Measurements from ENCODE around the gene APAF1.
"Not testable (repeated sequence)": the region's sequence is repeated elsewhere in the genome, so short reads cannot be mapped to it uniquely, and the experiment has no call there.

APAF1 gene

GRCh38 chr12:98727196-98727595 lies 82.1 kb downstream of the APAF1 start:
- DNase-seq (ENCODE audit: low read depth in 2 of 2): no peak

- DNase-seq (ENCODE audit: low read depth in 2 of 2): no peak
Measured at GRCh38 chr12:98730412-98730811, 85.3 kb downstream of the APAF1 start.

GRCh38 chr12:98733667-98734350 lies 88.7 kb downstream of the APAF1 start:
- DNase-seq (ENCODE audit: low read depth in 2 of 2): no peak

- DNase-seq (ENCODE audit: low read depth in 2 of 2): no peak
Measured at GRCh38 chr12:98735821-98736220, 90.7 kb downstream of the APAF1 start.

GRCh38 chr12:98736352-98737321 lies 91.5 kb downstream of the APAF1 start:
- no peak for DNase-seq (ENCODE audit: low read depth in 2 of 2)

GRCh38 chr12:98737322-98737712 lies 92.2 kb downstream of the APAF1 start:
- no peak for DNase-seq (ENCODE audit: low read depth in 2 of 2)

GRCh38 chr12:98738002-98738401 lies 92.9 kb downstream of the APAF1 start:
- no peak for DNase-seq (ENCODE audit: low read depth in 2 of 2)

GRCh38 chr12:98738539-98738938 lies 93.4 kb downstream of the APAF1 start:
- DNase-seq (ENCODE audit: low read depth in 2 of 2): no peak

- no peak for DNase-seq (ENCODE audit: low read depth in 2 of 2)
Measured at GRCh38 chr12:98740751-98741150, 95.7 kb downstream of the APAF1 start.

- DNase-seq (ENCODE audit: low read depth in 2 of 2): no peak
Measured at GRCh38 chr12:98741196-98741555, 96.1 kb downstream of the APAF1 start.

- DNase-seq (ENCODE audit: low read depth in 2 of 2): no peak
Measured at GRCh38 chr12:98741556-98742265, 96.6 kb downstream of the APAF1 start.

- DNase-seq (ENCODE audit: low read depth in 2 of 2): no peak
Measured at GRCh38 chr12:98743362-98743953, 98.4 kb downstream of the APAF1 start.

- no peak for DNase-seq (ENCODE audit: low read depth in 2 of 2)
Measured at GRCh38 chr12:98744680-98745079, 99.6 kb downstream of the APAF1 start.

- no peak for DNase-seq (ENCODE audit: low read depth in 2 of 2)
Measured at GRCh38 chr12:98745578-98746391, 100.7 kb downstream of the APAF1 start.

GRCh38 chr12:98748463-98748862 lies 103.4 kb downstream of the APAF1 start:
- no peak for DNase-seq (ENCODE audit: low read depth in 2 of 2)

GRCh38 chr12:98750511-98750910 lies 105.4 kb downstream of the APAF1 start:
- DNase-seq (ENCODE audit: low read depth in 2 of 2): no peak

GRCh38 chr12:98751580-98752115 lies 106.6 kb downstream of the APAF1 start:
- DNase-seq (ENCODE audit: low read depth in 2 of 2): no peak

GRCh38 chr12:98752726-98753125 lies 107.6 kb downstream of the APAF1 start:
- DNase-seq (ENCODE audit: low read depth in 2 of 2): no peak

- no peak for DNase-seq (ENCODE audit: low read depth in 2 of 2)
Measured at GRCh38 chr12:98754095-98754494, 109.0 kb downstream of the APAF1 start.

GRCh38 chr12:98755855-98756254 lies 110.8 kb downstream of the APAF1 start:
- DNase-seq (ENCODE audit: low read depth in 2 of 2): not testable (repeated sequence)

GRCh38 chr12:98757455-98757854 lies 112.4 kb downstream of the APAF1 start:
- DNase-seq (ENCODE audit: low read depth in 2 of 2): no peak
